Effector memory CD8-positive, alpha-beta T cell (primary cell): Measurements from ENCODE around the gene PAXIP1.

ENCODE experiments used
- ATAC-seq: fragments of 150-1000 bp; cut with Tn5 transposase; replicated peaks from 2 replicates; pipeline ENCODE4 v1.10.0; 2021; ENCODE audit warnings: mild to moderate bottlenecking, moderate library complexity
- DNase-seq, 3 experiments: peaks; one replicate each; pipeline ENCODE4 v3.0.0; 2021
- H3K27ac Mint-ChIP-seq, 2 donors: one replicate each; pipeline ENCODE4 v1.8.0; 2022; ENCODE audit warnings: mild to moderate bottlenecking in 2 of 2, mixed read lengths in 2 of 2, moderate library complexity in 2 of 2
- H3K27me3 Mint-ChIP-seq, 2 donors: one replicate each; pipeline ENCODE4 v1.8.0; 2022; ENCODE audit warnings: mixed read lengths in 2 of 2
- H3K36me3 Mint-ChIP-seq: one replicate; pipeline ENCODE4 v1.8.0; 2022; ENCODE audit warnings: mild to moderate bottlenecking, moderate library complexity, mixed read lengths; ENCODE audit not compliant: insufficient read depth
- H3K4me1 Mint-ChIP-seq, 2 donors: one replicate each; pipeline ENCODE4 v1.8.0; 2022; ENCODE audit warnings: low read depth in 2 of 2, mixed read lengths in 2 of 2
- H3K4me3 Mint-ChIP-seq, 2 donors: one replicate each; pipeline ENCODE4 v1.8.0; 2022; ENCODE audit warnings: mild to moderate bottlenecking in 2 of 2, mixed read lengths in 2 of 2, moderate library complexity in 2 of 2
- H3K9me3 Mint-ChIP-seq, 2 donors: one replicate each; pipeline ENCODE4 v1.8.0; 2022; ENCODE audit warnings: mixed read lengths in 2 of 2

PAXIP1 gene

GRCh38 chr7:154985230-154985629 is 17.7 kb downstream of the PAXIP1 start:
- Mint-ChIP-seq H3K27me3 (no peaks in the 10 kb centered on the region), H3K9me3 (no peaks in the 10 kb centered on the region), H3K27ac (peak overlapping the region; percentile 3 to 63), H3K36me3 (peaks cover 10% of the 10 kb centered on the region), H3K4me1 (peaks cover 3 to 8% of the 10 kb centered on the region in 2 donors), H3K4me3 (no peak overlapping the region)
- DNase-seq (no peak), ATAC-seq (no peak)

- H3K9me3 Mint-ChIP-seq: no peaks in the 10 kb centered on the region
- H3K4me1 Mint-ChIP-seq: peaks cover 3 to 8% of the 10 kb centered on the region in 2 donors
- DNase-seq: no peak
- no peak overlapping the region for H3K4me3 Mint-ChIP-seq
- no peak overlapping the region for H3K27ac Mint-ChIP-seq
- H3K27me3 Mint-ChIP-seq: no peaks in the 10 kb centered on the region
- H3K36me3 Mint-ChIP-seq: peaks cover 13% of the 10 kb centered on the region
- ATAC-seq: no peak
Observed at GRCh38 chr7:154984601-154985188, 18.2 kb downstream of the PAXIP1 start.

GRCh38 chr7:154978017-154978416 is 24.9 kb downstream of the PAXIP1 start:
- DNase-seq (no peak), ATAC-seq (no peak)
- Mint-ChIP-seq H3K4me1 (peaks cover 3 to 5% of the 10 kb centered on the region in 2 donors), H3K9me3 (no peaks in the 10 kb centered on the region), H3K27ac (no peak overlapping the region), H3K36me3 (peaks cover 26% of the 10 kb centered on the region), H3K27me3 (no peaks in the 10 kb centered on the region), H3K4me3 (no peak overlapping the region)

GRCh38 chr7:154977250-154977649 is 25.7 kb downstream of the PAXIP1 start:
- Mint-ChIP-seq H3K4me1 (peaks cover 6 to 11% of the 10 kb centered on the region in 2 donors), H3K27ac (peak overlapping the region in 1 of 2 donors; percentile 54), H3K36me3 (peaks cover 27% of the 10 kb centered on the region), H3K27me3 (no peaks in the 10 kb centered on the region), H3K9me3 (no peaks in the 10 kb centered on the region), H3K4me3 (no peak overlapping the region)
- no peak for ATAC-seq
- no peak for DNase-seq

- no peak for DNase-seq
- Mint-ChIP-seq H3K9me3 (no peaks in the 10 kb centered on the region), H3K4me3 (no peak overlapping the region), H3K36me3 (peaks cover 27% of the 10 kb centered on the region), H3K4me1 (peaks cover 6 to 11% of the 10 kb centered on the region in 2 donors), H3K27me3 (no peaks in the 10 kb centered on the region), H3K27ac (peak overlapping the region in 1 of 2 donors; percentile 54)
- ATAC-seq: no peak
Observed at GRCh38 chr7:154976844-154977243, 26.1 kb downstream of the PAXIP1 start.

GRCh38 chr7:154975984-154976383 is 26.9 kb downstream of the PAXIP1 start:
- H3K36me3 Mint-ChIP-seq: peaks cover 27% of the 10 kb centered on the region
- no peaks in the 10 kb centered on the region for H3K27me3 Mint-ChIP-seq
- no peak overlapping the region for H3K27ac Mint-ChIP-seq
- no peaks in the 10 kb centered on the region for H3K9me3 Mint-ChIP-seq
- peaks cover 6 to 20% of the 10 kb centered on the region in 2 donors for H3K4me1 Mint-ChIP-seq
- no peak for ATAC-seq
- no peak overlapping the region for H3K4me3 Mint-ChIP-seq
- DNase-seq: no peak

GRCh38 chr7:154973381-154973780 is 29.5 kb downstream of the PAXIP1 start:
- DNase-seq (no peak), ATAC-seq (no peak)
- peak overlapping the region in 1 of 2 donors; percentile 54 for H3K27ac Mint-ChIP-seq
- H3K4me3 Mint-ChIP-seq: no peak overlapping the region
- peaks cover 18 to 37% of the 10 kb centered on the region in 2 donors for H3K4me1 Mint-ChIP-seq
- H3K27me3 Mint-ChIP-seq: no peaks in the 10 kb centered on the region
- H3K36me3 Mint-ChIP-seq: peaks cover 23% of the 10 kb centered on the region
- no peaks in the 10 kb centered on the region for H3K9me3 Mint-ChIP-seq

GRCh38 chr7:154968336-154969001 is 34.5 kb downstream of the PAXIP1 start:
- H3K27ac Mint-ChIP-seq: peak overlapping the region; percentile 72 to 86
- H3K27me3 Mint-ChIP-seq: no peaks in the 10 kb centered on the region
- peak in 1 of 3 experiments; percentile 11 for DNase-seq
- peak; percentile 41 for ATAC-seq
- H3K36me3 Mint-ChIP-seq: peaks cover 19% of the 10 kb centered on the region
- H3K4me3 Mint-ChIP-seq: peak overlapping the region; percentile 59 to 78
- peaks cover 14 to 40% of the 10 kb centered on the region in 2 donors for H3K4me1 Mint-ChIP-seq
- no peaks in the 10 kb centered on the region for H3K9me3 Mint-ChIP-seq

- peak overlapping the region in 1 of 2 donors; percentile 55 for H3K27ac Mint-ChIP-seq
- H3K27me3 Mint-ChIP-seq: no peaks in the 10 kb centered on the region
- peaks cover 20% of the 10 kb centered on the region for H3K36me3 Mint-ChIP-seq
- H3K4me3 Mint-ChIP-seq: no peak overlapping the region
- ATAC-seq (no peak), DNase-seq (no peak)
- H3K4me1 Mint-ChIP-seq: peaks cover 11 to 30% of the 10 kb centered on the region in 2 donors
- no peaks in the 10 kb centered on the region for H3K9me3 Mint-ChIP-seq
Observed at GRCh38 chr7:154967401-154967955, 35.4 kb downstream of the PAXIP1 start.

GRCh38 chr7:154965014-154965413 is 37.9 kb downstream of the PAXIP1 start:
- Mint-ChIP-seq H3K4me1 (peaks cover 10 to 17% of the 10 kb centered on the region in 2 donors), H3K36me3 (peaks cover 42% of the 10 kb centered on the region), H3K27ac (peak overlapping the region in 1 of 2 donors; percentile 23), H3K27me3 (no peaks in the 10 kb centered on the region), H3K9me3 (no peaks in the 10 kb centered on the region), H3K4me3 (no peak overlapping the region)
- no peak for DNase-seq
- no peak for ATAC-seq

GRCh38 chr7:154960063-154960790 is 42.7 kb downstream of the PAXIP1 start:
- Mint-ChIP-seq H3K27ac (peak overlapping the region in 1 of 2 donors; percentile 27), H3K9me3 (no peaks in the 10 kb centered on the region), H3K4me1 (no peaks in the 10 kb centered on the region), H3K36me3 (peaks cover 37% of the 10 kb centered on the region), H3K4me3 (no peak overlapping the region), H3K27me3 (no peaks in the 10 kb centered on the region)
- no peak for DNase-seq
- ATAC-seq: no peak

- no peak for DNase-seq
- no peak for ATAC-seq
- no peaks in the 10 kb centered on the region for H3K27me3 Mint-ChIP-seq
- H3K4me1 Mint-ChIP-seq: no peaks in the 10 kb centered on the region
- H3K4me3 Mint-ChIP-seq: no peak overlapping the region
- H3K9me3 Mint-ChIP-seq: no peaks in the 10 kb centered on the region
- H3K27ac Mint-ChIP-seq: peak overlapping the region in 1 of 2 donors; percentile 54
- peaks cover 27% of the 10 kb centered on the region for H3K36me3 Mint-ChIP-seq
Observed at GRCh38 chr7:154956427-154956826, 46.5 kb downstream of the PAXIP1 start.

- no peaks in the 10 kb centered on the region for H3K4me1 Mint-ChIP-seq
- no peak overlapping the region for H3K4me3 Mint-ChIP-seq
- peaks cover 34% of the 10 kb centered on the region for H3K36me3 Mint-ChIP-seq
- H3K9me3 Mint-ChIP-seq: no peaks in the 10 kb centered on the region
- peak; percentile 65 for ATAC-seq
- peak; percentile 56 to 67 (median 62) for DNase-seq
- H3K27ac Mint-ChIP-seq: peak overlapping the region in 1 of 2 donors; percentile 39
- no peaks in the 10 kb centered on the region for H3K27me3 Mint-ChIP-seq
Observed at GRCh38 chr7:154953006-154953684, 49.8 kb downstream of the PAXIP1 start.
